Measurements from ENCODE around the gene YWHAH.

- TF ChIP-seq CTCF (IDR thresholded peaks at IDR 0.05; ENCODE audit: insufficient read depth, low read depth, low read length): no peak
- TF ChIP-seq EZH2 (IDR thresholded peaks at IDR 0.05; ENCODE audit: insufficient read depth, low read length): no peak
These were observed 2.2 kb upstream of the YWHAH start for GRCh38 chr22:31942091-31942490.

Data from astrocyte (in vitro differentiated cells and primary cell).